Adrenal gland (tissue), 5 donors: ENCODE data around the gene RNF187.

Experiments used
- CTCF ChIP-seq, 6 experiments: fragments of 450-650 bp in 4 of 6; fragments of 200-600 bp in 2 of 6; sonication (generic) in 1 of 6; IDR thresholded peaks; 1 replicate in 5 of 6; 2 replicates in 1 of 6; pipeline versions ENCODE4 v1.5.1 to v1.8.0; 2016 to 2021; ENCODE audit warnings: antibody characterized with exemption in 6 of 6, mild to moderate bottlenecking in 2 of 6, moderate library complexity in 1 of 6
- POLR2A ChIP-seq, 2 donors: fragments of 450-650 bp; IDR thresholded peaks; one replicate each; pipeline ENCODE4 v1.6.1; 2017; ENCODE audit warnings: antibody characterized with exemption in 2 of 2, mild to moderate bottlenecking in 2 of 2, moderate library complexity in 1 of 2
- donor health status: DM: no; HTN: no; CAD: no.

GRCh38 chr1:228462560-228462959 lies 24.6 kb upstream of the RNF187 start:
- TF ChIP-seq CTCF (IDR thresholded peaks at IDR 0.05): no peak
- no peak for TF ChIP-seq POLR2A (IDR thresholded peaks at IDR 0.05)
